NCI-H69 (cell line): ENCODE measurements around the gene MTIF2.
"Not testable (repeated sequence)": the region's sequence is repeated elsewhere in the genome, so short reads cannot be mapped to it uniquely, and the experiment has no call there.

Experiments
- DNase-seq: peaks from one replicate; lab custom pipeline; 2025; lab: John Stamatoyannopoulos, UW

Gene MTIF2

GRCh38 chr2:55242617-55243016 lies 26.4 kb downstream of the MTIF2 start:
- DNase-seq = no peak

GRCh38 chr2:55241582-55241981 lies 27.4 kb downstream of the MTIF2 start:
- not testable (repeated sequence) for DNase-seq

- DNase-seq = no peak
These were observed 29.3 kb downstream of the MTIF2 start for GRCh38 chr2:55239656-55240222.

- DNase-seq = no peak
These were observed 32.0 kb downstream of the MTIF2 start for GRCh38 chr2:55236992-55237543.

GRCh38 chr2:55235724-55236538 lies 33.1 kb downstream of the MTIF2 start:
- no peak for DNase-seq

GRCh38 chr2:55233658-55233940 lies 35.4 kb downstream of the MTIF2 start:
- no peak for DNase-seq

GRCh38 chr2:55232863-55233657 lies 36.0 kb downstream of the MTIF2 start:
- DNase-seq = peak; percentile 33

GRCh38 chr2:55232084-55232862 lies 36.8 kb downstream of the MTIF2 start, which contains the start of the genes CLHC1 and RPS27A:
Gene CLHC1, minus strand, starts transcription at chr2:55232293. Its CDS starts 9,882 bp downstream, at chr2:55222411.
Gene RPS27A, plus strand, starts transcription at chr2:55232688. Its CDS starts 137 bp downstream, at chr2:55232825.
- peak; percentile 97 for DNase-seq

GRCh38 chr2:55231546-55232083 lies 37.4 kb downstream of the MTIF2 start:
- peak; percentile 75 for DNase-seq

GRCh38 chr2:55230551-55230950 lies 38.5 kb downstream of the MTIF2 start:
- no peak for DNase-seq

GRCh38 chr2:55229221-55229620 lies 39.8 kb downstream of the MTIF2 start:
- no peak for DNase-seq

- DNase-seq = no peak
These were observed 40.8 kb downstream of the MTIF2 start for GRCh38 chr2:55228226-55228563.

GRCh38 chr2:55227437-55228225 lies 41.4 kb downstream of the MTIF2 start:
- DNase-seq = not testable (repeated sequence)

GRCh38 chr2:55225481-55226020 lies 43.5 kb downstream of the MTIF2 start:
- no peak for DNase-seq

- DNase-seq = no peak
These were observed 44.2 kb downstream of the MTIF2 start for GRCh38 chr2:55224761-55225261.

GRCh38 chr2:55223958-55224760 lies 44.9 kb downstream of the MTIF2 start:
- DNase-seq = no peak

- DNase-seq = no peak
These were observed 55.2 kb downstream of the MTIF2 start for GRCh38 chr2:55213822-55214221.

- DNase-seq = no peak
These were observed 64.1 kb downstream of the MTIF2 start for GRCh38 chr2:55204950-55205349.

GRCh38 chr2:55204536-55204935 lies 64.5 kb downstream of the MTIF2 start:
- no peak for DNase-seq
